Pons (tissue), 1 donor: ENCODE data around the gene CACNG6.

Experiments used
- DNase-seq: peaks from one replicate; pipeline ENCODE4 v3.0.0-alpha.2; 2016; ENCODE audit warnings: low spot score

CACNG6 gene

DNA sequence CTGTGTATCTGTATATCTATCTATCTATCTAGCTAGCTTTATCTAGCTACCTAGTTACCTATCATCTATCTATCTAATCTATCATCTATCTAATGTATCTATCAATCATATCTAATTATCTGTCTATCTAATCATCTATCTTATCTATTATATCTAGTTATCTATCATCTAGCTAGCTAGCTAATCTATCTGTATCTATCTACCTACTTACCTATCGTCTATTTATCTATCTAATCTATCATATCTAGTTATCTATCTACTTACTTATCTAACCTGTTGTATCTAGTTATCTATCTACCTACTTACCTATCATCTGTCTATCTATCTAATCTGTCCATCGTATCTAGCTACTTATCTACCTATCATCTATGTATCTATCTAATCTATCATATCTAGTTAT is 54.3 kb downstream of the CACNG6 start:
- DNase-seq = no peak

DNA sequence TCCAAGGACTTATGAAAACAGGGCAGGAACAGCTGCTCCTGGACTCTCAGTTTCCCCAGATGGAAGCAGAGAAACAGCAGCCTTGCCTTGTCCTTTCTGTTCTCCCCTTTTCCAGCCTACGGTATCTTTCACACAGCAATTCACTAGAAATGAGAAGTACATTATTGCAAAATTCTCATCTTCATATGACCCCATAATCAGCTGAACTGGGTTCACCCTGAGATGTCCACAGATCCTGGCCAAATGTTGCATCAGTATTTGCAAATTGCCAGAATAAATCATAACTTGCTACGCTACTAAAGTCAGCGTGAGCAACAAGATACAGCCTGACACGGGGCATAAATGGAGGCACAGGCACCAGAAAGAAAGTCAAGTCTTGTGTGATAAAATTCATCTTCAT is 56.2 kb downstream of the CACNG6 start:
- no peak for DNase-seq
